Measurements from ENCODE around the gene CHCHD3. TPM values are rescaled to one million over a fixed set of nuclear protein-coding genes. Genes with fewer than 3 reads are reported as not detected.

Gene CHCHD3
- total RNA-seq, 1 experiment from 2014 or later: 89.9 TPM

DNA sequence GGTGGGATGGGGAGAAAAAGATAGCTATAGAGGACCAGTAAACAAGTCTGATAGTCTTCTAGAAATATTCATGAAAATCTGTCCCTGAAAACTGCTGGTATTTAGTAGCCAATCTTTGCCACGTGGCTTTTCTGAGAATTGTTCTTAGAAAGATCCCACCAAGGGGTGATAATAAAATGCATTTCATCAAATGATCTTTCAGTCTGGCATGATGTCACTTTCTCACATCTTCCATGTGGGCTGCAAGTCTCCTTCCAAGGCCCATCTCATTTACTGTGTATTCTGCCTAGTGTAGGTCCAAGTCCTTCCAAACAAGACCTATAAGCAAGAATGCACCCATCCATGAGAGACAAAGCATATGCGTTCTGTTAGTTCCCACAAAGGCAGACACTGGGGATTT, 226.0 kb downstream of the CHCHD3 start:
- H3K27ac Mint-ChIP-seq (ENCODE audit: unreplicated experiment): no peak overlapping the region
- H3K4me1 Mint-ChIP-seq (ENCODE audit: low read depth, unreplicated experiment): no peaks in the 10 kb centered on the region
- no TSS peak for BruUV-seq (replicated peaks)
- H3K9me3 Mint-ChIP-seq (ENCODE audit: low read depth, unreplicated experiment): no peaks in the 10 kb centered on the region
- TF ChIP-seq, protein P1, sequence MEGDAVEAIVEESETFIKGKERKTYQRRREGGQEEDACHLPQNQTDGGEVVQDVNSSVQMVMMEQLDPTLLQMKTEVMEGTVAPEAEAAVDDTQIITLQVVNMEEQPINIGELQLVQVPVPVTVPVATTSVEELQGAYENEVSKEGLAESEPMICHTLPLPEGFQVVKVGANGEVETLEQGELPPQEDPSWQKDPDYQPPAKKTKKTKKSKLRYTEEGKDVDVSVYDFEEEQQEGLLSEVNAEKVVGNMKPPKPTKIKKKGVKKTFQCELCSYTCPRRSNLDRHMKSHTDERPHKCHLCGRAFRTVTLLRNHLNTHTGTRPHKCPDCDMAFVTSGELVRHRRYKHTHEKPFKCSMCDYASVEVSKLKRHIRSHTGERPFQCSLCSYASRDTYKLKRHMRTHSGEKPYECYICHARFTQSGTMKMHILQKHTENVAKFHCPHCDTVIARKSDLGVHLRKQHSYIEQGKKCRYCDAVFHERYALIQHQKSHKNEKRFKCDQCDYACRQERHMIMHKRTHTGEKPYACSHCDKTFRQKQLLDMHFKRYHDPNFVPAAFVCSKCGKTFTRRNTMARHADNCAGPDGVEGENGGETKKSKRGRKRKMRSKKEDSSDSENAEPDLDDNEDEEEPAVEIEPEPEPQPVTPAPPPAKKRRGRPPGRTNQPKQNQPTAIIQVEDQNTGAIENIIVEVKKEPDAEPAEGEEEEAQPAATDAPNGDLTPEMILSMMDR (IDR thresholded peaks at IDR 0.05; ENCODE audit: unreplicated experiment): no peak
- H3K4me3 Mint-ChIP-seq (ENCODE audit: low read depth, unreplicated experiment): no peak overlapping the region
- H3K27me3 Mint-ChIP-seq (ENCODE audit: unreplicated experiment): no peaks in the 10 kb centered on the region
- intact Hi-C loops (cut with micrococcal nuclease; ENCODE audit: unreplicated experiment): no loop called here
- CTCF ChIA-PET: no interaction called here
- H3K36me3 Mint-ChIP-seq (ENCODE audit: insufficient read depth, unreplicated experiment): no peaks in the 10 kb centered on the region
- no peak for DNase-seq

DNA sequence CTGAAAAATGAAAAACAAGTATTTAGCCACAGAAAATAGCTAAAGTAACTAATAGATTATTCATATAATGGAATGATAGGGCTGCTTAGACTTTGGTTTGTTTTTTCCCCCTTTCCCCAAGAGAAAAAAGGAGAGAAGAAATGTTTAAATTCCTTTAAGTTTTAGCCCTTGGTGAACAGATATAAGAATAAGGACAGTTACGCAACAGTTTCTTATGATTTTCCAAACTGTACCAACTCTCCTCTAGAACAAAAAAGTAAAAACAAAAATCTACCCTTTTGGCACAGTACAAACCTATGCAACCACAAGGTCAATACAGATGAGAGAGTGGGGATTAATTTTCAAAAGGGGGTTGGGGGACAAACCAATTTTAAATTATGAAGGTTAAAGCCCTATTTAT, 227.7 kb downstream of the CHCHD3 start:
- no peak overlapping the region for H3K4me3 Mint-ChIP-seq (ENCODE audit: low read depth, unreplicated experiment)
- no peaks in the 10 kb centered on the region for H3K36me3 Mint-ChIP-seq (ENCODE audit: insufficient read depth, unreplicated experiment)
- TF ChIP-seq, protein P1 (IDR thresholded peaks at IDR 0.05; ENCODE audit: unreplicated experiment): no peak
- H3K27ac Mint-ChIP-seq (ENCODE audit: unreplicated experiment): no peak overlapping the region
- no TSS peak for BruUV-seq (replicated peaks)
- H3K27me3 Mint-ChIP-seq (ENCODE audit: unreplicated experiment): no peaks in the 10 kb centered on the region
- CTCF ChIA-PET: no interaction called here
- H3K9me3 Mint-ChIP-seq (ENCODE audit: low read depth, unreplicated experiment): no peaks in the 10 kb centered on the region
- no peak for DNase-seq
- intact Hi-C loops (cut with micrococcal nuclease; ENCODE audit: unreplicated experiment): no loop called here
- no peaks in the 10 kb centered on the region for H3K4me1 Mint-ChIP-seq (ENCODE audit: low read depth, unreplicated experiment)

DNA sequence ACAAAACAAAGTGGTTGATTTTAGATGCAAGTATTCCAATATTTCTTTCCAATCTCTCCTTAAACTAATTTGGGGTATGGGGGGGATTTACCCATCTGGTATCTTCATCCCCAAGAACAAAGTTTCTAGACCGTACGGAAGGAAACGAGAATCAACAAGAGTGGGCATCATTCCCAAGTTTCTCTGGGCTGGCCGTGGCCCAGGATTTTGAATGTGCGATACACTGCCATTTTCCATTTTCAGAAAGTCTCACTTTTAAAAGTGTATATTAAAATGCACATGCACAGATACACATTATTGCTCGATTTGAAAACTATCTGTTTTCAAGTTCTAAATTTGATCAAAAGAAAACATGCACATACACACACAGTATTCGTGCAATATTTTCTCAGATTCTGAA, 234.5 kb downstream of the CHCHD3 start:
- H3K27ac Mint-ChIP-seq (ENCODE audit: unreplicated experiment): no peak overlapping the region
- H3K27me3 Mint-ChIP-seq (ENCODE audit: unreplicated experiment): no peaks in the 10 kb centered on the region
- intact Hi-C loops (cut with micrococcal nuclease; ENCODE audit: unreplicated experiment): no loop called here
- H3K36me3 Mint-ChIP-seq (ENCODE audit: insufficient read depth, unreplicated experiment): no peaks in the 10 kb centered on the region
- H3K4me1 Mint-ChIP-seq (ENCODE audit: low read depth, unreplicated experiment): no peaks in the 10 kb centered on the region
- H3K9me3 Mint-ChIP-seq (ENCODE audit: low read depth, unreplicated experiment): no peaks in the 10 kb centered on the region
- CTCF ChIA-PET: no interaction called here
- no peak for DNase-seq
- H3K4me3 Mint-ChIP-seq (ENCODE audit: low read depth, unreplicated experiment): no peak overlapping the region
- TF ChIP-seq, protein P1 (IDR thresholded peaks at IDR 0.05; ENCODE audit: unreplicated experiment): no peak
- no TSS peak for BruUV-seq (replicated peaks)

DNA sequence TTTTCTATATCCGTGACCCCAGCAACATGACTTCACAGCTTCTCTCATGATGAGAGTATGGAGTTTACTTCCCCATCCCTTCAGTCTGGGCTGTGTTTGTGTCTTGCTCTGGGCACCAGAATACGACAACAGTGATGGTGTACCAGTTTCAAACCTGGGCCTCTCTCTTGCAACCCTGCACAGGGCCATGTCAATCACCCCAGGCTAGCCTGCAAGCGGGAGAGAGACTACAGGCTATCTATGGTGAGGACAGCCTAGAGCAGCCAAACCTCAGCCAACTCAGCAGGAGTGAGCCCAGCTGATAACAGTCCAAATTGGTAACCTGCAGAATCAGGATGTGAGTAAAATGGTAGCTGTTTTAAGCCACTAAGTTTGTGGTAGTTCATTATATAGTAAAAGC, 235.8 kb downstream of the CHCHD3 start:
- BruUV-seq (replicated peaks): no TSS peak

More for the DNA sequence above, 235.8 kb downstream of the CHCHD3 start:
- intact Hi-C loops (cut with micrococcal nuclease; ENCODE audit: unreplicated experiment): no loop called here
- Mint-ChIP-seq H3K9me3 (ENCODE audit: low read depth, unreplicated experiment) (no peaks in the 10 kb centered on the region), H3K27me3 (ENCODE audit: unreplicated experiment) (no peaks in the 10 kb centered on the region), H3K4me3 (ENCODE audit: low read depth, unreplicated experiment) (no peak overlapping the region), H3K36me3 (ENCODE audit: insufficient read depth, unreplicated experiment) (no peaks in the 10 kb centered on the region), H3K4me1 (ENCODE audit: low read depth, unreplicated experiment) (no peaks in the 10 kb centered on the region), H3K27ac (ENCODE audit: unreplicated experiment) (no peak overlapping the region)
- TF ChIP-seq, protein P1 (IDR thresholded peaks at IDR 0.05; ENCODE audit: unreplicated experiment): no peak
- DNase-seq: no peak
- CTCF ChIA-PET: no interaction called here

All from Calu3 (cell line).